H1 (cell line): ENCODE data around the gene ZNF488. TPM values are rescaled to one million over a fixed set of nuclear protein-coding genes. Genes with fewer than 3 reads are reported as not detected.

Experiments
- CTCF ChIA-PET: fragments of 300-600 bp; sonication (Branson Sonifier 250); formaldehyde crosslinking; loops from one replicate; lab custom pipeline; 2021; ENCODE audit not compliant: partially characterized antibody; lab: Charles Lee
- POLR2A ChIA-PET: fragments of 300-600 bp; sonication (Branson Sonifier 250); formaldehyde crosslinking; loops from one replicate; lab custom pipeline; 2021; ENCODE audit warnings: inconsistent platforms; ENCODE audit not compliant: partially characterized antibody; lab: Charles Lee
- DNase-seq, 2 experiments: peaks; one replicate each; pipeline versions ENCODE4 v3.0.0 to v3.0.0-alpha.2; 2010 to 2022; ENCODE audit warnings: low spot score in 2 of 2, low read depth in 1 of 2, mixed read lengths in 1 of 2
- FAIRE-seq: peaks from 2 replicates; lab custom pipeline; 2011; peaks lifted over from hg19 to GRCh38; lab: Jason Lieb, UNC
- H2AFZ ChIP-seq: 2 replicates; pipeline ENCODE4 v1.8.1; 2012; ENCODE audit warnings: low read length, inconsistent platforms
- H2AK5ac ChIP-seq: 2 replicates; pipeline ENCODE4 v1.6.1; 2013; ENCODE audit warnings: low read depth, low read length
- H2BK120ac ChIP-seq: replicated peaks from 2 replicates; pipeline ENCODE3; 2013; ENCODE audit warnings: low read depth, low read length, inconsistent platforms
- H2BK12ac ChIP-seq: 2 replicates; pipeline ENCODE4 v1.6.1; 2013; ENCODE audit warnings: low read depth, low read length
- H2BK15ac ChIP-seq: 2 replicates; pipeline ENCODE4 v1.6.1; 2013; ENCODE audit warnings: low read length
- H2BK20ac ChIP-seq: 2 replicates; pipeline ENCODE4 v1.6.1; 2013; ENCODE audit warnings: low read length
- H2BK5ac ChIP-seq: 2 replicates; pipeline ENCODE4 v1.6.1; 2013; ENCODE audit warnings: low read depth, low read length
- H3K14ac ChIP-seq: 2 replicates; pipeline ENCODE4 v1.6.1; 2013; ENCODE audit warnings: inconsistent platforms; ENCODE audit not compliant: insufficient read length
- H3K18ac ChIP-seq: 2 replicates; pipeline ENCODE4 v1.6.1; 2013; ENCODE audit warnings: low read length; ENCODE audit errors: extremely low read depth
- H3K23ac ChIP-seq: 2 replicates; pipeline ENCODE4 v1.6.1; 2013; ENCODE audit warnings: inconsistent platforms; ENCODE audit not compliant: insufficient read length
- H3K23me2 ChIP-seq: 2 replicates; pipeline ENCODE4 v1.6.1; 2013; ENCODE audit warnings: low read depth, low read length
- H3K27ac ChIP-seq: 2 replicates; pipeline ENCODE4 v1.6.1; 2011; ENCODE audit warnings: low read depth, low read length, inconsistent platforms
- H3K27me3 ChIP-seq, 4 experiments: replicated peaks in 1 of 4; 1 replicate in 1 of 4; 2 replicates in 3 of 4; pipeline versions ENCODE4 v1.6.1 to v1.8.1; 2011 to 2013; ENCODE audit warnings: low read length in 3 of 4, mild to moderate bottlenecking in 3 of 4, inconsistent platforms in 2 of 4, mixed read lengths in 2 of 4, moderate library complexity in 1 of 4; ENCODE audit not compliant: control insufficient read depth in 3 of 4, insufficient read depth in 3 of 4; ENCODE audit errors: extremely low read depth in 1 of 4
- H3K36me3 ChIP-seq, 4 experiments: 2 replicates each; pipeline versions ENCODE4 v1.6.1 to v1.8.1; 2011 to 2013; ENCODE audit warnings: mild to moderate bottlenecking in 4 of 4, low read length in 3 of 4, moderate library complexity in 2 of 4, control low read depth in 1 of 4, inconsistent platforms in 1 of 4; ENCODE audit not compliant: insufficient read depth in 4 of 4, control insufficient read depth in 2 of 4
- H3K4ac ChIP-seq: replicated peaks from 2 replicates; pipeline ENCODE3; 2013; ENCODE audit warnings: low read length, low read depth, mixed read lengths, inconsistent platforms; ENCODE audit not compliant: insufficient read length
- H3K4me1 ChIP-seq, 4 experiments: replicated peaks in 1 of 4; 1 replicate in 1 of 4; 2 replicates in 3 of 4; pipeline versions ENCODE4 v1.6.1 to v1.8.1; 2011 to 2013; ENCODE audit warnings: low read length in 3 of 4, inconsistent platforms in 2 of 4, mixed read lengths in 1 of 4; ENCODE audit not compliant: insufficient read depth in 4 of 4, control insufficient read depth in 3 of 4
- H3K4me2 ChIP-seq, 2 experiments: 2 replicates each; pipeline versions ENCODE4 v1.6.1 to v1.8.1; 2011 to 2013; ENCODE audit warnings: low read depth in 2 of 2, low read length in 2 of 2, control low read depth in 1 of 2, inconsistent platforms in 1 of 2, mild to moderate bottlenecking in 1 of 2; ENCODE audit not compliant: insufficient read depth in 1 of 2
- H3K4me3 ChIP-seq, 4 experiments: fragments of 200-600, 300-600 bp in 1 of 4; sonication (generic), shearing (Covaris generic), sonication (Bioruptor Twin) in 1 of 4; 2 replicates each; pipeline versions ENCODE4 v1.5.1 to v1.8.1; 2011 to 2016; ENCODE audit warnings: low read length in 4 of 4, low read depth in 3 of 4, control low read depth in 2 of 4, inconsistent platforms in 2 of 4, mild to moderate bottlenecking in 2 of 4, mixed read lengths in 1 of 4, moderate library complexity in 1 of 4; ENCODE audit not compliant: insufficient read depth in 2 of 4; ENCODE audit errors: extremely low read depth in 1 of 4
- H3K56ac ChIP-seq: replicated peaks from 2 replicates; pipeline ENCODE3; 2013; ENCODE audit warnings: low read depth, mild to moderate bottlenecking, mixed read lengths, low read length, inconsistent platforms; ENCODE audit not compliant: insufficient read length
- H3K79me1 ChIP-seq: 2 replicates; pipeline ENCODE4 v1.6.1; 2013; ENCODE audit warnings: low read depth, low read length, control low read depth
- H3K79me2 ChIP-seq, 2 experiments: 2 replicates each; pipeline versions ENCODE4 v1.6.1 to v1.8.1; 2012 to 2013; ENCODE audit warnings: low read length in 2 of 2, mild to moderate bottlenecking in 2 of 2, inconsistent platforms in 1 of 2; ENCODE audit not compliant: insufficient read depth in 2 of 2, control insufficient read depth in 1 of 2
- H3K9ac ChIP-seq, 4 experiments: replicated peaks in 1 of 4; 1 replicate in 1 of 4; 2 replicates in 3 of 4; pipeline versions ENCODE4 v1.6.1 to v1.8.1; 2011 to 2013; ENCODE audit warnings: low read depth in 3 of 4, low read length in 3 of 4, control low read depth in 2 of 4, mild to moderate bottlenecking in 2 of 4, moderate library complexity in 2 of 4, inconsistent platforms in 1 of 4; ENCODE audit errors: extremely low read depth in 1 of 4
- H3K9me3 ChIP-seq, 2 experiments: 2 replicates each; pipeline versions ENCODE4 v1.6.1 to v1.8.1; 2012 to 2013; ENCODE audit warnings: mild to moderate bottlenecking in 2 of 2, moderate library complexity in 2 of 2, control low read depth in 1 of 2, inconsistent platforms in 1 of 2, low read depth in 1 of 2, low read length in 1 of 2, mixed read lengths in 1 of 2; ENCODE audit not compliant: insufficient read depth in 2 of 2
- H4K20me1 ChIP-seq, 2 experiments: replicated peaks in 1 of 2; 2 replicates each; pipeline versions ENCODE3 to v1.8.1; 2011 to 2013; ENCODE audit warnings: inconsistent platforms in 2 of 2, low read length in 2 of 2, mild to moderate bottlenecking in 1 of 2; ENCODE audit not compliant: insufficient read depth in 2 of 2, control insufficient read depth in 1 of 2
- H4K5ac ChIP-seq: 2 replicates; pipeline ENCODE4 v1.6.1; 2013; ENCODE audit warnings: low read length, low read depth, mixed read lengths, inconsistent platforms; ENCODE audit not compliant: insufficient read length
- H4K8ac ChIP-seq: 2 replicates; pipeline ENCODE4 v1.8.0; 2013; ENCODE audit warnings: mild to moderate bottlenecking, moderate library complexity, low read length, inconsistent platforms; ENCODE audit not compliant: insufficient read depth; ENCODE audit errors: extremely low read depth
- H4K91ac ChIP-seq: replicated peaks from 2 replicates; pipeline ENCODE3; 2013; ENCODE audit warnings: low read length, mixed read lengths, inconsistent platforms; ENCODE audit not compliant: insufficient read length
- EGR1 ChIP-seq: IDR thresholded peaks from 2 replicates; pipeline ENCODE4 v1.6.1; 2011; ENCODE audit warnings: low read depth, low read length, borderline replicate concordance
- HDAC6 ChIP-seq: IDR thresholded peaks from one replicate; pipeline ENCODE4 v1.7.1; 2012; ENCODE audit warnings: low read depth, mild to moderate bottlenecking, inconsistent platforms, low read length, moderate library complexity
- NRF1 ChIP-seq: IDR thresholded peaks from 2 replicates; pipeline ENCODE4 v1.6.1; 2011; ENCODE audit warnings: mild to moderate bottlenecking, low read depth, low read length, improper control_type of control experiment
- POLR2A ChIP-seq, 2 experiments: IDR thresholded peaks; 1 replicate in 1 of 2; 2 replicates in 1 of 2; pipeline ENCODE4 v1.6.1; 2011; ENCODE audit warnings: low read depth in 2 of 2, low read length in 2 of 2, mild to moderate bottlenecking in 2 of 2; ENCODE audit errors: control extremely low read depth in 1 of 2
- RFX5 ChIP-seq: IDR thresholded peaks from 2 replicates; pipeline ENCODE4 v1.6.1; 2011; ENCODE audit warnings: low read depth, low read length, improper control_type of control experiment, borderline replicate concordance
- SIX5 ChIP-seq: IDR thresholded peaks from 2 replicates; pipeline ENCODE4 v1.6.1; 2011; ENCODE audit warnings: mild to moderate bottlenecking, low read depth, low read length
- SP1 ChIP-seq: IDR thresholded peaks from 2 replicates; pipeline ENCODE4 v1.6.1; 2011; ENCODE audit warnings: low read depth, low read length
- SP4 ChIP-seq: IDR thresholded peaks from 2 replicates; pipeline ENCODE4 v1.6.1; 2012; ENCODE audit warnings: low read length, inconsistent platforms
- SUZ12 ChIP-seq: fragments of 200-600 bp; sonication (generic); IDR thresholded peaks from 2 replicates; pipeline ENCODE4 v1.6.1; 2012; ENCODE audit warnings: mild to moderate bottlenecking, inconsistent platforms, low read length, moderate library complexity, mixed read lengths
- WGBS, 2 experiments: shearing (Covaris generic) in 1 of 2; methylation state at CpG; one replicate each; pipeline versions ENCODE4 v1.1.6 to v1.1.7; 2013 to 2015; ENCODE audit warnings: low lambda C conversion rate in 2 of 2, mixed read lengths in 2 of 2, inconsistent platforms in 1 of 2, low coverage in 1 of 2, missing lambda C conversion rate in 1 of 2; ENCODE audit not compliant: insufficient replicate concordance in 2 of 2, insufficient coverage in 1 of 2, insufficient read length in 1 of 2; ENCODE audit errors: extremely low coverage in 1 of 2, missing lambda C conversion rate in 1 of 2; 5-methylcytosine and 5-hydroxymethylcytosine counted together
- polyA plus RNA-seq, 7 experiments: library from polyadenylated mRNA; depleted of rRNA in 3 of 7; stranded (reverse) in 5 of 7; unstranded in 2 of 7; fragments of >200 nt in 5 of 7; fragments of 200-250 nt in 2 of 7; gene quantifications; 1 replicate in 5 of 7; 2 replicates in 1 of 7; 4 replicates in 1 of 7; pipeline versions ENCODE4 v1.2.1 to v1.2.3, GENCODE V29; 2011 to 2013; ENCODE audit warnings: missing spikeins in 2 of 7, mixed read lengths in 2 of 7
- total RNA-seq: library from RNA; stranded (reverse); fragmentation: NEBNext Ultra II Directional; extraction: Animal tissue kit (Norgen Biotek cat#: 25700); gene quantifications from 2 replicates; pipeline ENCODE4 v1.2.1, GENCODE V29; 2021

The ZNF488 gene
- total and polyA plus RNA-seq, 2 of the 8 experiments (the other 6 are each of a cell fraction or from before 2014, with no cell fraction given), result 7.9 to 11.4 TPM

DNA sequence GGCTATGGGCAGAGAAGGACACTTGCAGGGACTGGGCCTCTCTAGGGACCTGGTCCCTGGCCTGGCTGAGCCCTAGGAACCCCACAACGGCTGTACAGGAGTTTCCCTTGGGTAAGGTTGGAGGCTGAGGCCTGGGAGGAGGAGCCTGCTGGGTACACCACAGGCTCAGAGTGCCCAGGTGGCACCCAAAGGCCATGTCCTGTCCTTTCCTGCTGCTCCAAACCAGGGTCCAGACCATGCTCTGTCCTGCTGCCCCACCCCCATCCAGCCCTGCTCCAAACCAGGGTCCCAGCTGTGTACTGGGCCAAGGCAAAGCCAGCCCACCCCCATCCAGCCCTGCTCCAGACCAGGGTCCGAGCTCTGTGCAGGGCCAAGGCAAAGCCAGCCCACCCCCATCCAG is 35.3 kb upstream of the ZNF488 start:
- Histone ChIP-seq H2BK120ac (no peak overlapping the region), H2AFZ (no peak overlapping the region), H3K79me2 (no peaks in the 10 kb centered on the region), H3K4me1 (peaks cover 0 to 10% (median 7%) of the 10 kb centered on the region in 4 experiments; a peak in 6 of 7 replicates), H4K20me1 (no peaks in the 10 kb centered on the region), H3K27ac (no peak overlapping the region), H2AK5ac (no peak overlapping the region), H4K5ac (no peak overlapping the region), H3K9me3 (no peaks in the 10 kb centered on the region), H2BK5ac (no peak overlapping the region), H3K4ac (no peak overlapping the region), H4K8ac (no peak overlapping the region), H3K9ac (no peak overlapping the region), H2BK12ac (no peak overlapping the region), H4K91ac (no peak overlapping the region), H3K79me1 (no peaks in the 10 kb centered on the region), H3K56ac (no peak overlapping the region), H3K4me3 (no peak overlapping the region), H3K36me3 (no peaks in the 10 kb centered on the region), H3K23me2 (peaks cover 7% of the 10 kb centered on the region; the same call in 1 of the 2 replicates), H3K18ac (no peak overlapping the region), H3K23ac (no peak overlapping the region), H2BK20ac (no peak overlapping the region), H3K4me2 (no peak overlapping the region), H2BK15ac (no peak overlapping the region), H3K27me3 (no peaks in the 10 kb centered on the region), H3K14ac (no peak overlapping the region)
- 93% methylated on average over 2 of the region's 2 CpGs; no CpG with 5 or more reads in 1 of the 2 experiments for WGBS, 2 experiments
- no peak for FAIRE-seq
- DNase-seq, result no peak
- ChIA-PET CTCF (interaction anchor here (1.0 to 1.6 kb wide), 2 partner anchors 10 to 15 kb away, joined by 3 to 6 read pairs; no protein-coding TSS in a partner anchor), POLR2A (interaction anchor here (1.5 kb wide), 1 partner anchor 31 kb away, joined by 3 read pairs; no protein-coding TSS in a partner anchor)
- TF ChIP-seq SP4 (no peak), RFX5 (no peak), EGR1 (no peak), SIX5 (no peak), SUZ12 (no peak), HDAC6 (no peak), POLR2A (IDR thresholded peaks at IDR 0.05; ENCODE audit: control extremely low read depth in 1 of 2, low read depth in 2 of 2, low read length in 2 of 2) (no peak), NRF1 (no peak), SP1 (no peak)
